ENCODE measurements around the gene MAMLD1.

DNA sequence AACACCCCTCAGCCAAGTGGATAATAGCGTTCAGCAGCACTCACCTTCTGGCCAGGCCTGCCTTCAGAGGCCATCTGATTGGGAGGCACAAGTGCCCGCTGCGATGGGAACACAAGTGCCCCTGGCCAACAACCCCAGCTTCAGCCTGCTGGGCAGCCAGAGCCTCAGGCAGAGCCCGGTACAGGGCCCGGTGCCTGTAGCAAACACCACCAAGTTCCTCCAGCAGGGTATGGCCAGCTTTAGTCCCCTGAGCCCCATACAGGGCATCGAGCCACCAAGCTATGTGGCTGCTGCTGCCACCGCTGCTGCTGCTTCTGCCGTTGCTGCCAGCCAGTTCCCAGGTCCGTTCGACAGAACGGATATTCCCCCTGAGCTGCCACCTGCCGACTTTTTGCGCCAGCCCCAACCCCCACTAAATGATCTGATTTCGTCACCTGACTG is 149.4 kb downstream of the MAMLD1 start:
- no peak for TF ChIP-seq CTCF (IDR thresholded peaks at IDR 0.05)
- no peak for TF ChIP-seq POLR2A (IDR thresholded peaks at IDR 0.05)

Measured in body of pancreas (tissue), 4 donors.